ENCODE measurements around the gene RPS6KA5.

RPS6KA5 gene

GRCh38 chr14:91018481-91018880 lies 42.0 kb downstream of the RPS6KA5 start:
- no peak overlapping the region for H2BK5ac ChIP-seq (ENCODE audit: low read depth, low read length, poor library complexity)
- H4K8ac ChIP-seq (ENCODE audit: low read depth, low read length) = no peak overlapping the region
- no peak overlapping the region for H4K12ac ChIP-seq (ENCODE audit: low read depth, low read length)
- H3K4me1 ChIP-seq (ENCODE audit: control insufficient read depth in 1 of 2, insufficient read depth in 2 of 2, low read length in 2 of 2) = no peaks in the 10 kb centered on the region
- H3K23ac ChIP-seq (ENCODE audit: low read length) = no peak overlapping the region
- H2AK5ac ChIP-seq (ENCODE audit: low read length) = no peak overlapping the region
- H3K27me3 ChIP-seq (ENCODE audit: insufficient read depth, low read length) = no peaks in the 10 kb centered on the region
- DNase-seq = no peak
- no peak overlapping the region for H3K18ac ChIP-seq (ENCODE audit: low read length)
- no peak overlapping the region for H3K14ac ChIP-seq (ENCODE audit: low read length)
- no peak overlapping the region for H2BK120ac ChIP-seq (ENCODE audit: insufficient read depth, low read length, poor library complexity)
- no peak overlapping the region for H2BK12ac ChIP-seq (ENCODE audit: low read length)
- no peak overlapping the region for H3K4me2 ChIP-seq (ENCODE audit: low read length)
- no peak overlapping the region for H3K4me3 ChIP-seq (ENCODE audit: low read depth, low read length)
- no CpG with 5 or more reads among the region's 5 CpGs for WGBS (ENCODE audit: extremely low coverage, insufficient coverage, insufficient read length)
- no peak overlapping the region for H2AFZ ChIP-seq (ENCODE audit: insufficient read depth, low read length, poor library complexity)
- no peaks in the 10 kb centered on the region for H3K9me3 ChIP-seq (ENCODE audit: insufficient read depth, low read depth, low read length)
- H4K91ac ChIP-seq (ENCODE audit: low read depth, low read length) = no peak overlapping the region
- H3K36me3 ChIP-seq (ENCODE audit: control insufficient read depth in 1 of 2, insufficient read depth in 2 of 2, low read length in 2 of 2) = peaks cover 0 to 2% of the 10 kb centered on the region in 2 experiments
- no peaks in the 10 kb centered on the region for H3K79me2 ChIP-seq (ENCODE audit: control insufficient read depth, insufficient read depth, low read length, poor library complexity)
- no peak overlapping the region for H3K4ac ChIP-seq (ENCODE audit: low read depth, low read length)
- H3K9ac ChIP-seq (ENCODE audit: low read length) = no peak overlapping the region
- H3K79me1 ChIP-seq (ENCODE audit: low read length) = no peaks in the 10 kb centered on the region
- H3K27ac ChIP-seq (ENCODE audit: low read depth, low read length) = no peak overlapping the region

DNA sequence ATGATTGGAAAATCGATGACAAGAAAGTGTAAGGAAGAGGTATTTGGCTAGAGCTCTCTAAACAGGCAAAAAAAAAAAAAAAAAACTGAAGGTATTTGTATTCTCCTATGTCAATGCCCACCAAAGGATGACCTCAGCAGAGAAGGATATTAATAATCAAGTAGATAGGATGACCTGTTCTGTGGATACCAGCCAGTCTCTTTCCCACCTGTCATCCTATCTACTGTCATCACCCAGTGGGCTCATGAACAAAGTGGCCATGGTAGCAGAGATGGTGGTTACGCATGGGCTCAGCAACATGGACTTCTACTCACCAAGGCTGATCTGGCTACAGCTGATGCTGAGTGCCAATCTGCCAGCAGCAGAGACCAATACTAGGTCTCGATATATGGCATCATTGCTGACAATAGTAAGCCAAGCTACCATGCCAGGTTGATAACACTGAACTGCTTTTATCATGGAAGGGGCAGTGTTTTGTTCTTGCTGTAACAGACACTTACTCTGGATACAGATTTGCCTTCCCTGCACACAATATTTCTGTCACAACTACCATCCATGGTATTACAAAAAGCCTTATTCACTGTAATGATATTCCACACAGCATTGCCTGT lies 43.5 kb downstream of the RPS6KA5 start:
- H3K9me3 ChIP-seq (ENCODE audit: insufficient read depth, low read depth, low read length) = no peaks in the 10 kb centered on the region
- H3K36me3 ChIP-seq (ENCODE audit: control insufficient read depth in 1 of 2, insufficient read depth in 2 of 2, low read length in 2 of 2) = peaks cover 0 to 2% of the 10 kb centered on the region in 2 experiments
- H3K27me3 ChIP-seq (ENCODE audit: insufficient read depth, low read length) = no peaks in the 10 kb centered on the region
- H4K12ac ChIP-seq (ENCODE audit: low read depth, low read length) = no peak overlapping the region
- H2BK5ac ChIP-seq (ENCODE audit: low read depth, low read length, poor library complexity) = no peak overlapping the region
- H2BK12ac ChIP-seq (ENCODE audit: low read length) = no peak overlapping the region
- H3K4me2 ChIP-seq (ENCODE audit: low read length) = no peak overlapping the region
- no peak overlapping the region for H3K14ac ChIP-seq (ENCODE audit: low read length)
- peak overlapping the region; percentile 18 for H3K9ac ChIP-seq (ENCODE audit: low read length)
- WGBS (ENCODE audit: extremely low coverage, insufficient coverage, insufficient read length) = no CpG with 5 or more reads among the region's 3 CpGs
- H3K23ac ChIP-seq (ENCODE audit: low read length) = no peak overlapping the region
- no peak overlapping the region for H3K18ac ChIP-seq (ENCODE audit: low read length)
- H3K79me2 ChIP-seq (ENCODE audit: control insufficient read depth, insufficient read depth, low read length, poor library complexity) = no peaks in the 10 kb centered on the region
- H3K27ac ChIP-seq (ENCODE audit: low read depth, low read length) = no peak overlapping the region
- no peak for DNase-seq
- H3K4ac ChIP-seq (ENCODE audit: low read depth, low read length) = no peak overlapping the region
- H4K91ac ChIP-seq (ENCODE audit: low read depth, low read length) = no peak overlapping the region
- H2AK5ac ChIP-seq (ENCODE audit: low read length) = no peak overlapping the region
- H3K79me1 ChIP-seq (ENCODE audit: low read length) = no peaks in the 10 kb centered on the region
- no peak overlapping the region for H4K8ac ChIP-seq (ENCODE audit: low read depth, low read length)
- no peak overlapping the region for H3K4me3 ChIP-seq (ENCODE audit: low read depth, low read length)
- H2BK120ac ChIP-seq (ENCODE audit: insufficient read depth, low read length, poor library complexity) = no peak overlapping the region
- H3K4me1 ChIP-seq (ENCODE audit: control insufficient read depth in 1 of 2, insufficient read depth in 2 of 2, low read length in 2 of 2) = no peaks in the 10 kb centered on the region
- no peak overlapping the region for H2AFZ ChIP-seq (ENCODE audit: insufficient read depth, low read length, poor library complexity)

GRCh38 chr14:91015435-91015834 lies 45.0 kb downstream of the RPS6KA5 start:
- H3K9me3 ChIP-seq (ENCODE audit: insufficient read depth, low read depth, low read length) = no peaks in the 10 kb centered on the region
- H3K36me3 ChIP-seq (ENCODE audit: control insufficient read depth in 1 of 2, insufficient read depth in 2 of 2, low read length in 2 of 2) = peaks cover 0 to 2% of the 10 kb centered on the region in 2 experiments
- H3K4me1 ChIP-seq (ENCODE audit: control insufficient read depth in 1 of 2, insufficient read depth in 2 of 2, low read length in 2 of 2) = no peaks in the 10 kb centered on the region
- H3K14ac ChIP-seq (ENCODE audit: low read length) = no peak overlapping the region
- no CpG with 5 or more reads among the region's 1 CpG for WGBS (ENCODE audit: extremely low coverage, insufficient coverage, insufficient read length)
- H4K91ac ChIP-seq (ENCODE audit: low read depth, low read length) = no peak overlapping the region
- no peaks in the 10 kb centered on the region for H3K27me3 ChIP-seq (ENCODE audit: insufficient read depth, low read length)
- H3K4ac ChIP-seq (ENCODE audit: low read depth, low read length) = no peak overlapping the region
- no peak overlapping the region for H3K23ac ChIP-seq (ENCODE audit: low read length)
- H3K18ac ChIP-seq (ENCODE audit: low read length) = no peak overlapping the region
- no peak overlapping the region for H2BK12ac ChIP-seq (ENCODE audit: low read length)
- no peak overlapping the region for H4K8ac ChIP-seq (ENCODE audit: low read depth, low read length)
- H3K4me3 ChIP-seq (ENCODE audit: low read depth, low read length) = no peak overlapping the region
- no peak overlapping the region for H2BK120ac ChIP-seq (ENCODE audit: insufficient read depth, low read length, poor library complexity)
- H2BK5ac ChIP-seq (ENCODE audit: low read depth, low read length, poor library complexity) = no peak overlapping the region
- no peak overlapping the region for H2AK5ac ChIP-seq (ENCODE audit: low read length)
- H3K4me2 ChIP-seq (ENCODE audit: low read length) = no peak overlapping the region
- no peak overlapping the region for H2AFZ ChIP-seq (ENCODE audit: insufficient read depth, low read length, poor library complexity)
- no peak for DNase-seq
- H3K27ac ChIP-seq (ENCODE audit: low read depth, low read length) = no peak overlapping the region
- H3K79me1 ChIP-seq (ENCODE audit: low read length) = no peaks in the 10 kb centered on the region
- H4K12ac ChIP-seq (ENCODE audit: low read depth, low read length) = no peak overlapping the region
- H3K79me2 ChIP-seq (ENCODE audit: control insufficient read depth, insufficient read depth, low read length, poor library complexity) = no peaks in the 10 kb centered on the region
- H3K9ac ChIP-seq (ENCODE audit: low read length) = no peak overlapping the region

GRCh38 chr14:91012045-91012444 lies 48.4 kb downstream of the RPS6KA5 start:
- Histone ChIP-seq H3K4me3 (ENCODE audit: low read depth, low read length) (no peak overlapping the region), H2AK5ac (ENCODE audit: low read length) (no peak overlapping the region), H3K27me3 (ENCODE audit: insufficient read depth, low read length) (no peaks in the 10 kb centered on the region), H3K4me1 (ENCODE audit: control insufficient read depth in 1 of 2, insufficient read depth in 2 of 2, low read length in 2 of 2) (peaks cover 0 to 2% of the 10 kb centered on the region in 2 experiments), H3K79me2 (ENCODE audit: control insufficient read depth, insufficient read depth, low read length, poor library complexity) (no peaks in the 10 kb centered on the region), H4K91ac (ENCODE audit: low read depth, low read length) (no peak overlapping the region), H4K8ac (ENCODE audit: low read depth, low read length) (no peak overlapping the region), H2BK12ac (ENCODE audit: low read length) (no peak overlapping the region), H3K36me3 (ENCODE audit: control insufficient read depth in 1 of 2, insufficient read depth in 2 of 2, low read length in 2 of 2) (no peaks in the 10 kb centered on the region), H3K23ac (ENCODE audit: low read length) (no peak overlapping the region), H3K79me1 (ENCODE audit: low read length) (no peaks in the 10 kb centered on the region), H3K9ac (ENCODE audit: low read length) (no peak overlapping the region), H3K4ac (ENCODE audit: low read depth, low read length) (no peak overlapping the region), H3K9me3 (ENCODE audit: insufficient read depth, low read depth, low read length) (no peaks in the 10 kb centered on the region), H2BK120ac (ENCODE audit: insufficient read depth, low read length, poor library complexity) (no peak overlapping the region), H3K18ac (ENCODE audit: low read length) (no peak overlapping the region), H3K27ac (ENCODE audit: low read depth, low read length) (no peak overlapping the region), H2AFZ (ENCODE audit: insufficient read depth, low read length, poor library complexity) (no peak overlapping the region), H4K12ac (ENCODE audit: low read depth, low read length) (no peak overlapping the region), H3K4me2 (ENCODE audit: low read length) (no peak overlapping the region), H3K14ac (ENCODE audit: low read length) (no peak overlapping the region), H2BK5ac (ENCODE audit: low read depth, low read length, poor library complexity) (no peak overlapping the region)
- DNase-seq = no peak
- WGBS (ENCODE audit: extremely low coverage, insufficient coverage, insufficient read length) = no CpG with 5 or more reads among the region's 2 CpGs
